ENCODE data around the gene B4GALT2. TPM values are rescaled to one million over a fixed set of nuclear protein-coding genes. Genes with fewer than 3 reads are reported as not detected.

B4GALT2 gene
- total and polyA plus RNA-seq, 8 donors: 15.2 to 37.4 (median 22.5) TPM

DNA sequence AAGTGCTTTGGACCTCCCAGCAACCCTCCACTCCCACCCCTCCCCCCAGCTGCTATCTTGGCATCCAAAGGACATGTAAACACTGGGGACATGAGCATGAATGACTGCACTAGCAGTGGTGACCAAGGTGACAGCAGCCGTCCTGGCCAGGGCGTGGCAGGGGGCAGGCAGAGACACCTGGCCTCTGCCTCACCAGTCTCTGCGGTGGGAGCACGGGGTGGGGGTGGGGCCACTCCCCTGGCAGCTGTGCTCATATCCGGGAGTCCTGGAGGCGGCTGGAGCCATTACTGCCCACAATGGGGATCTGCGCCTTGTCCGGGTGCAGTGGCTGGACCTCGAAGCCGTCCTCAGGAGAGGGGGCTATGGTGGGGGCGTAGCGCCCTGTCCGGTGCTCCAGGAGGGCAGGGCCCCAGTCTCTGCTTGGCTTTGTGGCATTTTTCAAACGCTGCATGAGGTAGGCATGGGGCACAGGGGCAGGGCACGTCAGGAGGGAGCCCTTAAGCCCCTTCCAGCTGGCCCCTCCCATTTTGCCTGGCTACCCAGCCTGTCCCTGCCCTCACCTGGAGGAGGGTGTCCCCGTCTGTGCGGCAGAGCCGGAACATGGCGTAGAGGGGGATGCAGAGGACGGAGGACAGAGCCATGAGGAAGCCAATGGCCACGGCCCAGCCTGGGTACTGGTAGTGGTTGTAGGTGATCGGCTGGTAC lies 18.4 kb downstream of the B4GALT2 start:
- Histone ChIP-seq H3K9me3 (no peaks in the 10 kb centered on the region), H3K4me3 (no peak overlapping the region), H3K27ac (peak overlapping the region in 4 of 5 donors; percentile 13 to 54 (median 16)), H3K36me3 (peaks cover 0 to 24% (median 19%) of the 10 kb centered on the region in 4 donors), H3K27me3 (no peaks in the 10 kb centered on the region), H3K4me1 (peaks cover 1 to 36% (median 15%) of the 10 kb centered on the region in 4 donors)
- no peak for TF ChIP-seq POLR2A (IDR thresholded peaks at IDR 0.05)
- TF ChIP-seq, protein P1, sequence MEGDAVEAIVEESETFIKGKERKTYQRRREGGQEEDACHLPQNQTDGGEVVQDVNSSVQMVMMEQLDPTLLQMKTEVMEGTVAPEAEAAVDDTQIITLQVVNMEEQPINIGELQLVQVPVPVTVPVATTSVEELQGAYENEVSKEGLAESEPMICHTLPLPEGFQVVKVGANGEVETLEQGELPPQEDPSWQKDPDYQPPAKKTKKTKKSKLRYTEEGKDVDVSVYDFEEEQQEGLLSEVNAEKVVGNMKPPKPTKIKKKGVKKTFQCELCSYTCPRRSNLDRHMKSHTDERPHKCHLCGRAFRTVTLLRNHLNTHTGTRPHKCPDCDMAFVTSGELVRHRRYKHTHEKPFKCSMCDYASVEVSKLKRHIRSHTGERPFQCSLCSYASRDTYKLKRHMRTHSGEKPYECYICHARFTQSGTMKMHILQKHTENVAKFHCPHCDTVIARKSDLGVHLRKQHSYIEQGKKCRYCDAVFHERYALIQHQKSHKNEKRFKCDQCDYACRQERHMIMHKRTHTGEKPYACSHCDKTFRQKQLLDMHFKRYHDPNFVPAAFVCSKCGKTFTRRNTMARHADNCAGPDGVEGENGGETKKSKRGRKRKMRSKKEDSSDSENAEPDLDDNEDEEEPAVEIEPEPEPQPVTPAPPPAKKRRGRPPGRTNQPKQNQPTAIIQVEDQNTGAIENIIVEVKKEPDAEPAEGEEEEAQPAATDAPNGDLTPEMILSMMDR (IDR thresholded peaks at IDR 0.05): no peak
- no peak for TF ChIP-seq EP300 (IDR thresholded peaks at IDR 0.05)
- no peak for TF ChIP-seq POLR2AphosphoS5 (IDR thresholded peaks at IDR 0.05)
- 41 to 95% (median 55%) methylated on average over 3 to 22 of the region's 22 CpGs for WGBS, 5 donors
- peak in 1 of 2 donors; percentile 86 for DNase-seq
- intact Hi-C loops (cut with DNase I; ENCODE audit: low total_unique reads): no loop called here

DNA sequence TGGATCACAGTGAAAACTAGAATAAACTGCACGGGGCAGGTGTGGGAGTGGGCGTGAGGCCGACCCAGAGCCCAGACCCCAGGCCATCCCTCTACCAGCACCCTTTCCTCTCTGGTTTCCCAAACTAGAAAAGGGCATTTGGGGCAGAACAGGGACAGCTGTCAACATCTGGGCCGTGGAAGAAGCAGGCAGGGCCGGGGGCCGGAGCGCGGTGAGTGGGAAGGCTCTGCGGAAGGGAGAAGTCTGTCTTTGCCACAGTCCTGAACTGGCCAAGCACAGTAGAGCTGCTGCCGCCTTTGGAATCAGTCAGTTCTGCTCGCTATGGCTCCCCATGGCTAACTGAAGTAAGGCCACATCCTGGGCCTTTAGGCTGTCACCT lies 19.0 kb downstream of the B4GALT2 start:
- no peaks in the 10 kb centered on the region for H3K9me3 ChIP-seq
- H3K27me3 ChIP-seq: no peaks in the 10 kb centered on the region
- H3K27ac ChIP-seq: peak overlapping the region in 2 of 5 donors; percentile 15 to 54
- TF ChIP-seq, protein P1 (IDR thresholded peaks at IDR 0.05): no peak
- no peak for TF ChIP-seq POLR2A (IDR thresholded peaks at IDR 0.05)
- no peak for TF ChIP-seq EP300 (IDR thresholded peaks at IDR 0.05)
- TF ChIP-seq POLR2AphosphoS5 (IDR thresholded peaks at IDR 0.05): no peak
- peaks cover 0 to 31% (median 12%) of the 10 kb centered on the region in 4 donors for H3K4me1 ChIP-seq
- DNase-seq: no peak
- H3K36me3 ChIP-seq: peaks cover 0 to 30% (median 21%) of the 10 kb centered on the region in 4 donors
- intact Hi-C loops (cut with DNase I; ENCODE audit: low total_unique reads): no loop called here
- no peak overlapping the region for H3K4me3 ChIP-seq
- 67 to 81% (median 71%) methylated on average over 11 of the region's 11 CpGs for WGBS, 5 donors

DNA sequence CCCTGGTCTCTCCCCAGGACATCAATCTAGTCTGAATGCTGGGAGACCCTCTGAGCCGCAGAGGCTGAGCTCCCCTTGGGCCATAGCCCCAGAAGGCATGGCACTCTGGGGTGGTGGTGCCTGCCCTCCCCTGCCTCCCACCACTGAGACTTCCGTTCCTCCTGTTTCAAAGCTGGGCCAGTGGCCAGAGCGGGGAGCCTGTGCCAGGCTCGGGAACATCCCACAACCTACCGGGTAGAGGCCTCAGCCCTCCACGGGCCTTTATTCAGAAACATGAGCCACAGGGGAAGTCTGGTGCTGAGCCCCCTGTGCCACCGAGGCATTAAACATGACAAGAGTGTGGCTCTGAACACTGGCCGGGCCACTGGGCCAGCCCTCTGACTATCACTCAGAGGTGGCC lies 20.4 kb downstream of the B4GALT2 start:
- no peaks in the 10 kb centered on the region for H3K9me3 ChIP-seq
- no peaks in the 10 kb centered on the region for H3K27me3 ChIP-seq
- TF ChIP-seq, protein P1 (IDR thresholded peaks at IDR 0.05): no peak
- TF ChIP-seq POLR2AphosphoS5 (IDR thresholded peaks at IDR 0.05) (no peak), EP300 (IDR thresholded peaks at IDR 0.05) (no peak), POLR2A (IDR thresholded peaks at IDR 0.05) (no peak)
- DNase-seq: no peak
- intact Hi-C loops (cut with DNase I; ENCODE audit: low total_unique reads): no loop called here
- peaks cover 0 to 28% (median 12%) of the 10 kb centered on the region in 4 donors for H3K4me1 ChIP-seq
- H3K27ac ChIP-seq: no peak overlapping the region
- WGBS, 5 donors: 69 to 83% (median 75%) methylated on average over 2 to 8 of the region's 8 CpGs
- peaks cover 0 to 30% (median 21%) of the 10 kb centered on the region in 4 donors for H3K36me3 ChIP-seq
- H3K4me3 ChIP-seq: no peak overlapping the region

DNA sequence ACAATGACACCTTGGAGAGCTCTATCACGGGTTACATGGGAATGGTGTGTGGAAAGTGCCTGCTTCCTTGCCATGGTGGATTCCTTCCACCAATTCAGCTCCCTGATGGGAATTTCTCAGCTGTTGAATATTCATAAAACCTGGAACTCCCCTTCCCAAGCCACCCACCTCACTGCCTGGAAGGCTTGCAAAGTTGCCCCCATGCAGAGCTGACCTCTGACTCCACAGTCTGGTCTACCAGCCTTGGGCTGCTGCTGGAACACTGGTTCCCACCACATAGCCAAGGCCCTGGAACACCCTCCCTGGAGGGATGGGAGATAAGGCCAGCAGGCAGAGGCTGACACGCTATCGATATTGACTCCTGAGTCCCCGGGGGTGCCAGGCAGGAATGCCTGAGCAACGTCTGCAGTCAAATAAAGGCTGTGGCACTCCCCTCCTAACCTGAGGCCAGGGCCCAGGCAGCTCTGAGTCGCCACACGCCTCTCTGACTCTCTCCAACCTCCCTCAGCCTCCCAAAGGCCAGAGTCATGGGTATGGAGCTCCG lies 21.2 kb downstream of the B4GALT2 start:
- WGBS, 5 donors: 60 to 96% (median 73%) methylated on average over 4 to 8 of the region's 8 CpGs
- Histone ChIP-seq H3K9me3 (no peaks in the 10 kb centered on the region), H3K27me3 (no peaks in the 10 kb centered on the region), H3K4me3 (no peak overlapping the region), H3K4me1 (peaks cover 0 to 21% (median 12%) of the 10 kb centered on the region in 4 donors), H3K36me3 (peaks cover 0 to 30% (median 21%) of the 10 kb centered on the region in 4 donors), H3K27ac (no peak overlapping the region)
- TF ChIP-seq EP300 (IDR thresholded peaks at IDR 0.05): no peak
- no peak for TF ChIP-seq POLR2AphosphoS5 (IDR thresholded peaks at IDR 0.05)
- no peak for TF ChIP-seq POLR2A (IDR thresholded peaks at IDR 0.05)
- TF ChIP-seq, protein P1 (IDR thresholded peaks at IDR 0.05): no peak
- intact Hi-C loops (cut with DNase I; ENCODE audit: low total_unique reads): no loop called here
- no peak for DNase-seq
